IPS-18c (cell line): Measurements from ENCODE around the gene NOL4L.

Source experiments
- H3K4me3 ChIP-seq: 2 replicates; pipeline ENCODE4 v1.7.0; 2013; ENCODE audit warnings: low read depth, mild to moderate bottlenecking, low read length, moderate library complexity; ENCODE audit not compliant: insufficient read depth
- H3K9me3 ChIP-seq: one replicate; pipeline ENCODE4 v1.6.1; 2013; ENCODE audit warnings: mild to moderate bottlenecking, low read length, moderate library complexity; ENCODE audit not compliant: control insufficient read depth, insufficient read depth

Gene NOL4L

GRCh38 chr20:32447136-32448027 is 137.8 kb downstream of the NOL4L start:
- no peak overlapping the region for H3K4me3 ChIP-seq
- H3K9me3 ChIP-seq = no peaks in the 10 kb centered on the region

GRCh38 chr20:32446301-32447100 is 138.6 kb downstream of the NOL4L start:
- no peak overlapping the region for H3K4me3 ChIP-seq

GRCh38 chr20:32445539-32446273 is 139.4 kb downstream of the NOL4L start:
- Histone ChIP-seq H3K9me3 (no peaks in the 10 kb centered on the region), H3K4me3 (no peak overlapping the region)

More at GRCh38 chr20:32446301-32447100, 138.6 kb downstream of the NOL4L start:
- no peaks in the 10 kb centered on the region for H3K9me3 ChIP-seq

- Histone ChIP-seq H3K9me3 (no peaks in the 10 kb centered on the region), H3K4me3 (no peak overlapping the region)
Measured at GRCh38 chr20:32444474-32445220, 140.5 kb downstream of the NOL4L start.

- Histone ChIP-seq H3K4me3 (no peak overlapping the region), H3K9me3 (no peaks in the 10 kb centered on the region)
Measured at GRCh38 chr20:32443386-32443974, 141.7 kb downstream of the NOL4L start.

GRCh38 chr20:32442630-32443373 is 142.3 kb downstream of the NOL4L start:
- no peak overlapping the region for H3K4me3 ChIP-seq
- no peaks in the 10 kb centered on the region for H3K9me3 ChIP-seq

- Histone ChIP-seq H3K4me3 (no peak overlapping the region), H3K9me3 (no peaks in the 10 kb centered on the region)
Measured at GRCh38 chr20:32441638-32442037, 143.5 kb downstream of the NOL4L start.

- no peak overlapping the region for H3K4me3 ChIP-seq
- H3K9me3 ChIP-seq = no peaks in the 10 kb centered on the region
Measured at GRCh38 chr20:32440758-32441078, 144.4 kb downstream of the NOL4L start.

- no peaks in the 10 kb centered on the region for H3K9me3 ChIP-seq
- no peak overlapping the region for H3K4me3 ChIP-seq
Measured at GRCh38 chr20:32440069-32440757, 144.9 kb downstream of the NOL4L start.

GRCh38 chr20:32439132-32439829 is 145.9 kb downstream of the NOL4L start:
- H3K9me3 ChIP-seq = no peaks in the 10 kb centered on the region
- H3K4me3 ChIP-seq = no peak overlapping the region

GRCh38 chr20:32438331-32438858 is 146.7 kb downstream of the NOL4L start:
- Histone ChIP-seq H3K9me3 (no peaks in the 10 kb centered on the region), H3K4me3 (no peak overlapping the region)

- H3K9me3 ChIP-seq = no peaks in the 10 kb centered on the region
Measured at GRCh38 chr20:32437391-32438074, 147.6 kb downstream of the NOL4L start.

GRCh38 chr20:32436968-32437367 is 148.2 kb downstream of the NOL4L start:
- no peaks in the 10 kb centered on the region for H3K9me3 ChIP-seq
- H3K4me3 ChIP-seq = no peak overlapping the region

More at GRCh38 chr20:32437391-32438074, 147.6 kb downstream of the NOL4L start:
- H3K4me3 ChIP-seq = no peak overlapping the region

GRCh38 chr20:32436142-32436861 is 148.8 kb downstream of the NOL4L start:
- Histone ChIP-seq H3K4me3 (no peak overlapping the region), H3K9me3 (no peaks in the 10 kb centered on the region)
